Measurements from ENCODE around the gene NIFK.
A peak's percentile ranks its signal among the peaks of the same experiment; 100 is the strongest.
"Not testable (repeated sequence)": the region's sequence is repeated elsewhere in the genome, so short reads cannot be mapped to it uniquely, and the experiment has no call there.

The NIFK gene

GRCh38 chr2:121695171-121695451 lies 41.6 kb downstream of the NIFK start:
- DNase-seq (ENCODE audit: low read depth) = no peak
- no peak for TF ChIP-seq CTCF (conservative IDR thresholded peaks at IDR 0.05; ENCODE audit: control insufficient read depth, insufficient read depth, low read depth, low read length)
- no peak overlapping the region for H3K4me3 ChIP-seq (ENCODE audit: control insufficient read depth, low read depth, low read length)

GRCh38 chr2:121694398-121695170 lies 42.1 kb downstream of the NIFK start:
- peak; percentile 64 for DNase-seq (ENCODE audit: low read depth)
- no peak overlapping the region for H3K4me3 ChIP-seq (ENCODE audit: control insufficient read depth, low read depth, low read length)
- no peak for TF ChIP-seq CTCF (conservative IDR thresholded peaks at IDR 0.05; ENCODE audit: control insufficient read depth, insufficient read depth, low read depth, low read length)

- not testable (repeated sequence) for H3K4me3 ChIP-seq (ENCODE audit: control insufficient read depth, low read depth, low read length); DNase-seq (ENCODE audit: low read depth)
Measured at GRCh38 chr2:121690572-121690971, 46.1 kb downstream of the NIFK start.

- H3K4me3 ChIP-seq (ENCODE audit: control insufficient read depth, low read depth, low read length) = no peak overlapping the region
- peak; percentile 8 for DNase-seq (ENCODE audit: low read depth)
- TF ChIP-seq CTCF (conservative IDR thresholded peaks at IDR 0.05; ENCODE audit: control insufficient read depth, insufficient read depth, low read depth, low read length) = no peak
Measured at GRCh38 chr2:121690095-121690494, 46.6 kb downstream of the NIFK start.

- DNase-seq (ENCODE audit: low read depth) = peak; percentile 73
- peak; percentile 52 for TF ChIP-seq CTCF (conservative IDR thresholded peaks at IDR 0.05; ENCODE audit: control insufficient read depth, insufficient read depth, low read depth, low read length)
- no peak overlapping the region for H3K4me3 ChIP-seq (ENCODE audit: control insufficient read depth, low read depth, low read length)
Measured at GRCh38 chr2:121689356-121689755, 47.3 kb downstream of the NIFK start.

- no peak for TF ChIP-seq CTCF (conservative IDR thresholded peaks at IDR 0.05; ENCODE audit: control insufficient read depth, insufficient read depth, low read depth, low read length)
- H3K4me3 ChIP-seq (ENCODE audit: control insufficient read depth, low read depth, low read length) = no peak overlapping the region
- no peak for DNase-seq (ENCODE audit: low read depth)
Measured at GRCh38 chr2:121688820-121689219, 47.9 kb downstream of the NIFK start.

- no peak for TF ChIP-seq CTCF (conservative IDR thresholded peaks at IDR 0.05; ENCODE audit: control insufficient read depth, insufficient read depth, low read depth, low read length)
- no peak for DNase-seq (ENCODE audit: low read depth)
- H3K4me3 ChIP-seq (ENCODE audit: control insufficient read depth, low read depth, low read length) = no peak overlapping the region
Measured at GRCh38 chr2:121686902-121687301, 49.8 kb downstream of the NIFK start.

Measured in fibroblast of mammary gland (primary cell).